ENCODE data around the gene TPH2.

TPH2 gene

DNA sequence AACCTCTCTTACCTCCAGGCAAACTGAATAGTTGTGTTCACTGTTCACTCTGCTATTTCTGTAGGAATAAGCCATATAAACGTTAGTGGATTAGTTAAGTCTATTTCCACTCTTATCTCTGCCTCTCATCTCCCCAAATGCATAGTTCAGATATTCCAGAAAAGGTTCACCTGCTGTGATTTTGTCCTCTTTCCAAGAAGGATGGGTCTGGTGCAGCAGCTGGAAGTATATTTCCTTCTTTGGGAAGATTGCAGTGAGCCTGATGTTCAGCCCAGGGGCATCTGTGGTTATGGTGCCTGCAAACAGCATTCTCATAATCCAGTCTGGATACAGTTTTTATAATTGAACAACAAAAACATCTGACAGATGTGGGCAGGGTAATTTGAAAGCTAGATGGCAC, 97.7 kb downstream of the TPH2 start:
- no peak overlapping the region for H3K4me2 ChIP-seq (ENCODE audit: low read length)
- H3K4me3 ChIP-seq (ENCODE audit: low read length): no peak overlapping the region
- H3K9ac ChIP-seq (ENCODE audit: low read depth, low read length): no peak overlapping the region
- peaks cover 11% of the 10 kb centered on the region for H3K27me3 ChIP-seq (ENCODE audit: control insufficient read depth, insufficient read depth, low read length)
- H3K9me3 ChIP-seq (replicated peaks; ENCODE audit: low read length): no peaks in the 10 kb centered on the region
- H3K36me3 ChIP-seq (ENCODE audit: insufficient read depth, low read length): no peaks in the 10 kb centered on the region
- H3K4me1 ChIP-seq (ENCODE audit: control insufficient read depth, insufficient read depth, low read length): no peaks in the 10 kb centered on the region

DNA sequence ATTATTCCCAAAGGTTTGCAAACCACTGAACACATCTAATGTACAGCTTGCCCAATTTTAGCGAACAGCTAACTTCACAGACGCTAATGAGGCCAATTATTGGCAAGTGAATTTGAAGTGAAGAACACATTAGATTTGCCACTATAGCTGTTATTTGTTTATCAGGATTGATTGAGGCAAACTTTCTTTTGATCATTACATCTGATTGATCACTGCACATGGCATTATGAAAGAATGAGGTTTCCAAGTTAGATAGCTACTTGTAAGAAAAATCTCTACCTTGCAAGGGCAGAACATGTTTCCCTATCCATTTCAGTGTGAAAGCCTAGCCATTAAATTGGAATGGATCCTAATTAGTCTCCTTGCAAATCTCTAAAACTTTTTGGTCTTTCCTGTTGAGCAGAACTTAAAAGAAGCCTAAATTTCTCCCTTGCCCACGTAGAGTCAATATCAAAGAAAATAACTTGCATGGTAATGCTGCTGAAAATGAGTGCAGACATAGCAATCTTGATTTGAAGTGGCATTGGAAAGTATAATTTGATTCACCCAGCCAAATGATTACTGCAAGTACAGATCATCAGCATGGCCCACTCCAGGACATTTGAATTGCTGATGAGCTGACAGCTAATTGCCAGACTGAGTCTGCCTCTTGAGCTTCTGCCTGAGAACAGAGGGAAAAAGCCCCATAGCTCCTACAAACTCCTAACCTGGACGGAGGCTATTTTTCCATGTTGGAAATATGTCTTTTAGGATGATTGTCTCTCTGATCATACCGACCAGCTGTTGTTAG, 98.6 kb downstream of the TPH2 start:
- Histone ChIP-seq H3K9me3 (replicated peaks; ENCODE audit: low read length) (no peaks in the 10 kb centered on the region), H3K27me3 (ENCODE audit: control insufficient read depth, insufficient read depth, low read length) (peaks cover 9% of the 10 kb centered on the region), H3K4me1 (ENCODE audit: control insufficient read depth, insufficient read depth, low read length) (no peaks in the 10 kb centered on the region), H3K9ac (ENCODE audit: low read depth, low read length) (no peak overlapping the region), H3K36me3 (ENCODE audit: insufficient read depth, low read length) (no peaks in the 10 kb centered on the region), H3K4me3 (ENCODE audit: low read length) (no peak overlapping the region), H3K4me2 (ENCODE audit: low read length) (no peak overlapping the region)

DNA sequence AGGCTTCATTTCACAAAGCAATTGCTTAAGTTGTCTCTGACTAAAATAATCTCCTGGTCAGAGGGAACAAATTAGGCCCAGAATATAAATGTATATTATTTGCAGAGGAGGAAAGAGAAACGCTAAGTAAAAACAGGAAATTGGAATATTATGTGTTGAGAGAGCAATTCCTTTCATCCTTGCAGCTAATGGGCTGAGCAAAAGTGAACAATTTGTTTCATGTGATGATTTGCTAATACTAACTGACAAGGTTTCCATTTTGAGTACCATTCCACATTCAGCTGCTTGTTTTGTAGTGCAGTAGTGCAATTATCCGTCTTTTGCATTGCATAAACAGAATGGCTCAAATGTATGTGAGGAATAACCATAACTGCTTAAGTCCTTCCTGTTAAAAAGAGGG, 103.2 kb downstream of the TPH2 start:
- Histone ChIP-seq H3K4me1 (ENCODE audit: control insufficient read depth, insufficient read depth, low read length) (no peaks in the 10 kb centered on the region), H3K9ac (ENCODE audit: low read depth, low read length) (no peak overlapping the region), H3K4me3 (ENCODE audit: low read length) (no peak overlapping the region), H3K9me3 (replicated peaks; ENCODE audit: low read length) (no peaks in the 10 kb centered on the region), H3K36me3 (ENCODE audit: insufficient read depth, low read length) (no peaks in the 10 kb centered on the region), H3K27me3 (ENCODE audit: control insufficient read depth, insufficient read depth, low read length) (no peaks in the 10 kb centered on the region), H3K4me2 (ENCODE audit: low read length) (no peak overlapping the region)

DNA sequence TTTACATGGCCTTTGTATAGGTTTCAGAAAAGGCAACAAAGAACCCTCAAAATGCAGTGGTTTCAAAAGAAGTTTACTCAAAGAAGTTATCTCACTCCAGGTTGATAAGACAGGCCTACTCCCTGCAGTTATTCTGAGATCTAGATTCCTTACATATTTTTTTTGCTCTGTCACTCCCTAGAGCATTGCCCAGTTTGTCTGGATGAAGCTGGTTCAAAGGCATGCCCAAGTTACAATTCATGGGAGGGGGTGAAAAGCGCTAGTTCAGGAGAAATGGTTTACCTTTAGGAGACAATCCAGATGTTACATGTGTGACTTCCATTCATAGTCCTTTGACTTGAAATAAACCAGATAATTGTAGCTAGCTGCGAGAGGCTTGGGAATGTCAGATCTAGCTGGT, 115.0 kb downstream of the TPH2 start:
- Histone ChIP-seq H3K36me3 (ENCODE audit: insufficient read depth, low read length) (no peaks in the 10 kb centered on the region), H3K9me3 (replicated peaks; ENCODE audit: low read length) (no peaks in the 10 kb centered on the region), H3K9ac (ENCODE audit: low read depth, low read length) (no peak overlapping the region), H3K4me1 (ENCODE audit: control insufficient read depth, insufficient read depth, low read length) (no peaks in the 10 kb centered on the region), H3K27me3 (ENCODE audit: control insufficient read depth, insufficient read depth, low read length) (no peaks in the 10 kb centered on the region), H3K4me3 (ENCODE audit: low read length) (no peak overlapping the region), H3K4me2 (ENCODE audit: low read length) (no peak overlapping the region)

DNA sequence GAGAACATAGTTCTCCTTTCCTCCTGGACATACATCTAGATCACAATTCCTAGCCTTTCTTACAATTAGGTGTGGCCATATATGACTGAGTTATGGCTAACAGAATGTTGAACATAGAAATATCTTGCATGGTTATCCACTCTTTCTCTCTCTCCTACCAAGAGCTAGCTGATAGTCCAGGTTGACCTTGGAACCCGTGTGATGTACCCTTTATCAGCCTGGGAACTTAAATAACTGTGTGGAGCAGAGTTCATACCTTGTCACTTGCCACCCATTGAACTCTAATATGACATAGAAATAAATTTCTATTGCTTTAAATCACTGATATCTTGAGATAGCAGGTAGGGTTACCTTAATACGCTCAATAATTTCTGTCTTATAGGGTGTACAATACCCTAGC, 115.9 kb downstream of the TPH2 start:
- no peaks in the 10 kb centered on the region for H3K9me3 ChIP-seq (replicated peaks; ENCODE audit: low read length)
- no peaks in the 10 kb centered on the region for H3K4me1 ChIP-seq (ENCODE audit: control insufficient read depth, insufficient read depth, low read length)
- H3K36me3 ChIP-seq (ENCODE audit: insufficient read depth, low read length): no peaks in the 10 kb centered on the region
- H3K4me3 ChIP-seq (ENCODE audit: low read length): no peak overlapping the region
- H3K4me2 ChIP-seq (ENCODE audit: low read length): no peak overlapping the region
- no peak overlapping the region for H3K9ac ChIP-seq (ENCODE audit: low read depth, low read length)
- no peaks in the 10 kb centered on the region for H3K27me3 ChIP-seq (ENCODE audit: control insufficient read depth, insufficient read depth, low read length)

DNA sequence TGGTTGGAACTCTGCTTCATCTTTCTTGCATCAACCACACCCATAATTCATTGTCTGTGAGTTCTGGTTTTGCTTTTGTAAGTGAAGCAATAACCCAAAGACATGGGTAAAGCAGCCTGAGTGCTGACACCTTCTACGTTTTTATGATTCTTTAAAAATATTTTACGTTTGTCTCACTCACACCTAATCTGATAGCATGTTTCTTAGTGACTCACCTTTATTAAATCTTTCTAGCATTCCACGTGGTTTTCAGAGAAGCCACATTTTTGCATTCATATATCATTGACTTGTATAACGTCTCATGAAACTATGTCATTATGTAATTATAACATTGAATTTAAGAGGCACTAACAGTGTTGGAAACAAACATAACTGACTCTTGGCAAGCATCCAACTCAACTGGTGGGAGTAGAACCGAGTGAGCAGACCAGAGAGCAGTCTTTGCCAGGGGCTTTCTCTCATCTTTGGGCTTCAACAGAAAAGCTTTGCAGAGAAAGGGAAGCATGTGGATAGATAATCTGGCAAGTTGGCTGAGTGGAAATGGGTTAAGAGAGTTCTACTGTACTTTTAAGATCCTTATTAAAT, 118.8 kb downstream of the TPH2 start:
- H3K9me3 ChIP-seq (replicated peaks; ENCODE audit: low read length): no peaks in the 10 kb centered on the region
- no peaks in the 10 kb centered on the region for H3K27me3 ChIP-seq (ENCODE audit: control insufficient read depth, insufficient read depth, low read length)
- H3K9ac ChIP-seq (ENCODE audit: low read depth, low read length): no peak overlapping the region
- H3K4me3 ChIP-seq (ENCODE audit: low read length): no peak overlapping the region
- H3K4me2 ChIP-seq (ENCODE audit: low read length): no peak overlapping the region
- H3K4me1 ChIP-seq (ENCODE audit: control insufficient read depth, insufficient read depth, low read length): no peaks in the 10 kb centered on the region
- H3K36me3 ChIP-seq (ENCODE audit: insufficient read depth, low read length): no peaks in the 10 kb centered on the region

DNA sequence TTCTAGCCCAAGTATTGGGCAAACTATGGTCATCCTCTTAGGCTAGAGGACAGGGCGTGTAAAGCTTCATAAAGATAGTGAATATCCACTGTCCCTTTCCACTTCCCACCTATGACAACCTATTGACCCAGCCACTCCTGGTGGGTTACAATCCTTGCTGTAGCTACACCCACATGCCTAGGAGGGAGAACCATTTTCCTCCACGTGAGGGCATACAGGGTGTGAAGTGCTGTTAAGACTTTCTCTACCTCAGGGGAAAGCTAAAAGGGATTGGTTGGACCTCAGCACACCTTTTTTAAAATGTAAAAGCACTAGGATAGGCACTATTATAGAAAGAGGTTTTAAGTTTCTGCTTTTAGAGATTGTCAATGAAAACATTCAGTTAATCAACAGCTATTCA, 124.4 kb downstream of the TPH2 start:
- Histone ChIP-seq H3K9me3 (replicated peaks; ENCODE audit: low read length) (no peaks in the 10 kb centered on the region), H3K4me3 (ENCODE audit: low read length) (no peak overlapping the region), H3K36me3 (ENCODE audit: insufficient read depth, low read length) (no peaks in the 10 kb centered on the region), H3K4me2 (ENCODE audit: low read length) (no peak overlapping the region), H3K27me3 (ENCODE audit: control insufficient read depth, insufficient read depth, low read length) (no peaks in the 10 kb centered on the region), H3K9ac (ENCODE audit: low read depth, low read length) (no peak overlapping the region), H3K4me1 (ENCODE audit: control insufficient read depth, insufficient read depth, low read length) (no peaks in the 10 kb centered on the region)

DNA sequence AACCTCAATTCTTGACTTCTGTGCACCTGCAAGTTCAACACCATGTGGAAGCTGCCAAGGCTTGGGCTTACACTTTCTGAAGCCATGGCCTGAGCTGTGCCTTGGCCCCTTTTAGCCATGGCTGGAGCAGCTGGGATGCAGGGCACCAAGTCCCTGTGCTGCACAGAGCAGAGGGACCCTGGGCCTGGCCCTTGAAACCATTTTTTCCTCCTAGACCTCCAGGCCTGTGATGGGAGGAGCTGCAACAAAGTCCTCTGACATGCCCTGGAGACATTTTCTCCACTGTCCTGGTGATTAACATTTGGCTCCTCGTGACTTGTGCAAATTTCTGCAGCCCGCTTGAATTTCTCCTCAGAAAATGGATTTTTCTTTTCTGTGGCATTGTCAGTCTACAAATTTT, 132.4 kb downstream of the TPH2 start:
- H3K9ac ChIP-seq (ENCODE audit: low read depth, low read length): no peak overlapping the region
- no peaks in the 10 kb centered on the region for H3K4me1 ChIP-seq (ENCODE audit: control insufficient read depth, insufficient read depth, low read length)
- H3K4me2 ChIP-seq (ENCODE audit: low read length): no peak overlapping the region
- no peak overlapping the region for H3K4me3 ChIP-seq (ENCODE audit: low read length)
- H3K27me3 ChIP-seq (ENCODE audit: control insufficient read depth, insufficient read depth, low read length): no peaks in the 10 kb centered on the region
- H3K9me3 ChIP-seq (replicated peaks; ENCODE audit: low read length): no peaks in the 10 kb centered on the region
- H3K36me3 ChIP-seq (ENCODE audit: insufficient read depth, low read length): no peaks in the 10 kb centered on the region

DNA sequence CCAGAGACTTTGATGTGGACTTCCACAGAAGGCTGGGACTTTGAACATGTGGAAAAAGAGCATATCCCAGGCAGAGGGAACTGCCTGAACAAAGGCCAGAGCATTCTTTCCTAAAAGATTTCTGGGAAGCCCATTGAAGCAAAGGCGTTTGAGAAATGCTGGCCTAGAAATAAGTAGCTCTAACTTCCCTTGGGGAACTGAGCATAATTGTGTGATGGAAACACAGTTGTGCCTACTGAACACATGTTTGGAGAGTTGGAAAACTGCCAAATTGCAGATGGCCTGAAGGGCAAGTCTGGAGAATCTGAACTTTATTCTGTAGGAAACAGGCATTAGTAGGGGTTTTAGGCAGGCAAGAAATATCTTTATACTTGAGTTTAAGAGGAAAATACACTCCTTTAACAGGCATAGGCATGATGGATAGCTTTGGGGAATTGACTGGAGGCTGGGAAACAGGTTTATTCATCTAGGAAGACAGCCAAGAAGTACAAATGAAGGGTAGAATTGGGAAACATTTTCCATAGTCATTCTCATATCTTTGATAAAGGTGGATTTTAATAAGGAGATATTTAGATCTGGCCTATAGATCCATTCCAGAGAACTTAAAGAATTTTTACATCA, 134.1 kb downstream of the TPH2 start:
- H3K27me3 ChIP-seq (ENCODE audit: control insufficient read depth, insufficient read depth, low read length): no peaks in the 10 kb centered on the region
- H3K9me3 ChIP-seq (replicated peaks; ENCODE audit: low read length): no peaks in the 10 kb centered on the region
- no peak overlapping the region for H3K4me3 ChIP-seq (ENCODE audit: low read length)
- no peak overlapping the region for H3K4me2 ChIP-seq (ENCODE audit: low read length)
- H3K9ac ChIP-seq (ENCODE audit: low read depth, low read length): no peak overlapping the region
- H3K4me1 ChIP-seq (ENCODE audit: control insufficient read depth, insufficient read depth, low read length): no peaks in the 10 kb centered on the region
- no peaks in the 10 kb centered on the region for H3K36me3 ChIP-seq (ENCODE audit: insufficient read depth, low read length)

DNA sequence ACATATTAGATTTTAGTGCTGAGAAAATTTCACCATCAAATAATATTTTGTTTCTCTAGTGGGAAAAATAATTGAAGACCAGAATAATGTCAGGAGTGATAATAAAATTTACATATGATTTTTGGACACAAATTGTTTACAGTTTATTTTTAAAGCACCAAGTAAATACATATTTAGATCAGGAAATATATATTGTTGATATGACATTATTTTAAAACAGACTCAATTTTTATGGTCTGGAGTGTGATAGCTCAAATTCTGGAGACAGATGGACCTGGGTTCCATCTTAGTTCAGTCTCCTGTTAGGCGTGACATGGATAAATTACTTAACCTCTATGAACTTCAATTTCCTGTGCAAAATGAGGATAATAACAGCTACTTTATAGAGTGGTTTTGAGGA, 135.4 kb downstream of the TPH2 start:
- no peaks in the 10 kb centered on the region for H3K9me3 ChIP-seq (replicated peaks; ENCODE audit: low read length)
- H3K9ac ChIP-seq (ENCODE audit: low read depth, low read length): no peak overlapping the region
- no peaks in the 10 kb centered on the region for H3K36me3 ChIP-seq (ENCODE audit: insufficient read depth, low read length)
- H3K4me1 ChIP-seq (ENCODE audit: control insufficient read depth, insufficient read depth, low read length): no peaks in the 10 kb centered on the region
- H3K4me2 ChIP-seq (ENCODE audit: low read length): no peak overlapping the region
- no peak overlapping the region for H3K4me3 ChIP-seq (ENCODE audit: low read length)
- no peaks in the 10 kb centered on the region for H3K27me3 ChIP-seq (ENCODE audit: control insufficient read depth, insufficient read depth, low read length)

DNA sequence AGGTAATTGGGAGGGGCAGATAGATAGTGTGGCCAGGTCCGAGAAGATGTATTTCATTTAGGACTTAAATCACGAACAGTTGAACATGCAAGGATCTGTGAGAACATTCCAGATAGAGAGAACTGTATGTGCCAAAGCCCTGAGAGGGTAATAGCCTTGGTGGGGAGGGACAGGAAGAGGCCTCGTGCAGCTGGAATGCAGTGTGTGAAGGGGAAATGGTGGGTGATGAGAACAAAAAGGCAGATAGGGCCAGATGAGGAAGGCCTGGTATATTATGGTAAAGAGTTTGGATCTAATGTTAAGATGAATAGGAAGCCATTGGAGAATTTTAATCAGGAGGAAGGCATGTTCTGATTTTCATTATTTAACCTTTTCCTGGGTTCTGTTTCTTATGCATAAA, 136.3 kb downstream of the TPH2 start:
- H3K9ac ChIP-seq (ENCODE audit: low read depth, low read length): no peak overlapping the region
- no peak overlapping the region for H3K4me2 ChIP-seq (ENCODE audit: low read length)
- H3K36me3 ChIP-seq (ENCODE audit: insufficient read depth, low read length): no peaks in the 10 kb centered on the region
- H3K27me3 ChIP-seq (ENCODE audit: control insufficient read depth, insufficient read depth, low read length): no peaks in the 10 kb centered on the region
- H3K4me3 ChIP-seq (ENCODE audit: low read length): no peak overlapping the region
- H3K9me3 ChIP-seq (replicated peaks; ENCODE audit: low read length): no peaks in the 10 kb centered on the region
- no peaks in the 10 kb centered on the region for H3K4me1 ChIP-seq (ENCODE audit: control insufficient read depth, insufficient read depth, low read length)

DNA sequence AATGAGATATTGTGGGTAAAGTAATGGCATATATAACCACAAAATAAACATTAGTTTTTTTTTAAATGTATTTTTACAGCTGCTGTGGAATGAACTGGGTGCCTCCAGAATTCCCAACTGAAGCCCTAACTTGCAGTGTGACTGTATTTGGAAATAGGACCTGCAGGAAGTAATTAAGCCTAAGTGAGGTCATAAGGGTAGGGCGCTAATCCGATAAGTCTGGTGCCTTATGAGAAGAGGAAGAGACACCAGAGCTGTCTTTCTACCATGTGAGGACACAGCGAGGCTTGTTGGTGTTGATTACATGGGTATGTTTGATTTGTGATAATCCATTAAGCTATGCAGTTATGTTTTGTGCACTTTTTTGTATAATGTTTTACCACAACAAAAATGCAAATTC, 136.8 kb downstream of the TPH2 start:
- Histone ChIP-seq H3K4me3 (ENCODE audit: low read length) (no peak overlapping the region), H3K9me3 (replicated peaks; ENCODE audit: low read length) (no peaks in the 10 kb centered on the region)

More for the DNA sequence above, 136.8 kb downstream of the TPH2 start:
- Histone ChIP-seq H3K4me1 (ENCODE audit: control insufficient read depth, insufficient read depth, low read length) (no peaks in the 10 kb centered on the region), H3K36me3 (ENCODE audit: insufficient read depth, low read length) (no peaks in the 10 kb centered on the region), H3K4me2 (ENCODE audit: low read length) (no peak overlapping the region), H3K27me3 (ENCODE audit: control insufficient read depth, insufficient read depth, low read length) (no peaks in the 10 kb centered on the region), H3K9ac (ENCODE audit: low read depth, low read length) (no peak overlapping the region)
